Upper lobe of right lung (tissue), 1 donor: ENCODE data around the gene DHX8. TPM values are rescaled to one million over a fixed set of nuclear protein-coding genes. Genes with fewer than 3 reads are reported as not detected.

Experiments
- ATAC-seq: fragments of 200-7000 bp; cut with Tn5 transposase; one replicate; pipeline ENCODE4 v1.9.1; 2020; ENCODE audit warnings: mild to moderate bottlenecking, moderate library complexity
- DNase-seq: peaks from one replicate; pipeline ENCODE4 v3.0.0-alpha.2; 2020
- H3K27ac ChIP-seq: fragments of 200-600 bp; one replicate; pipeline ENCODE4 v1.8.0; 2022
- H3K27me3 ChIP-seq: fragments of 200-600 bp; one replicate; pipeline ENCODE4 v1.8.0; 2022; ENCODE audit warnings: mild to moderate bottlenecking
- H3K36me3 ChIP-seq: fragments of 200-600 bp; one replicate; pipeline ENCODE4 v1.8.0; 2022
- H3K4me1 ChIP-seq: fragments of 200-600 bp; one replicate; pipeline ENCODE4 v1.8.0; 2022
- H3K4me3 ChIP-seq: fragments of 200-600 bp; one replicate; pipeline ENCODE4 v1.8.0; 2022; ENCODE audit warnings: mild to moderate bottlenecking
- H3K9me3 ChIP-seq: fragments of 200-600 bp; one replicate; pipeline ENCODE4 v1.8.0; 2022
- CTCF ChIP-seq: fragments of 200-600 bp; IDR thresholded peaks from one replicate; pipeline ENCODE4 v1.8.0; 2022; ENCODE audit warnings: antibody characterized with exemption
- intact Hi-C: fragments of 100-400 bp; cut with DNase I; formaldehyde crosslinking; loops from one replicate; pipeline ENCODE4 v1.11.0; 2022
- total RNA-seq: library from RNA; stranded (reverse); fragmentation: NEBNext Ultra II Directional; extraction: Animal tissue kit (Norgen Biotek cat#: 25700); gene quantifications from one replicate; pipeline ENCODE4 v1.2.1, GENCODE V29; 2021
- donor health status: DM: no; HTN: yes; CAD: no; lungs with severe emphysema.

The DHX8 gene
- total RNA-seq, 1 donor from 2014 or later = 50.8 TPM

- no peaks in the 10 kb centered on the region for H3K27me3 ChIP-seq
- H3K27ac ChIP-seq = no peak overlapping the region
- DNase-seq (no peak), ATAC-seq (no peak)
- H3K36me3 ChIP-seq = no peaks in the 10 kb centered on the region
- intact Hi-C loops = no loop called here
- no peak for TF ChIP-seq CTCF
- H3K4me1 ChIP-seq = no peaks in the 10 kb centered on the region
- H3K4me3 ChIP-seq = no peak overlapping the region
- H3K9me3 ChIP-seq = no peaks in the 10 kb centered on the region
Measured at GRCh38 chr17:43442711-43443110, 41.1 kb upstream of the DHX8 start.

GRCh38 chr17:43443381-43443780 is 40.4 kb upstream of the DHX8 start:
- Histone ChIP-seq H3K27me3 (no peaks in the 10 kb centered on the region), H3K27ac (no peak overlapping the region), H3K9me3 (no peaks in the 10 kb centered on the region), H3K36me3 (no peaks in the 10 kb centered on the region), H3K4me3 (no peak overlapping the region), H3K4me1 (no peaks in the 10 kb centered on the region)
- DNase-seq (no peak), ATAC-seq (no peak)
- no peak for TF ChIP-seq CTCF
- intact Hi-C loops = no loop called here

GRCh38 chr17:43444223-43445008 is 39.4 kb upstream of the DHX8 start:
- Histone ChIP-seq H3K27ac (no peak overlapping the region), H3K9me3 (no peaks in the 10 kb centered on the region), H3K4me3 (no peak overlapping the region), H3K36me3 (no peaks in the 10 kb centered on the region), H3K27me3 (no peaks in the 10 kb centered on the region), H3K4me1 (peaks cover 8% of the 10 kb centered on the region)
- TF ChIP-seq CTCF = no peak
- DNase-seq = no peak
- intact Hi-C loops = no loop called here
- ATAC-seq = no peak

- Histone ChIP-seq H3K4me3 (no peak overlapping the region), H3K36me3 (no peaks in the 10 kb centered on the region), H3K27me3 (no peaks in the 10 kb centered on the region), H3K4me1 (peaks cover 13% of the 10 kb centered on the region), H3K9me3 (no peaks in the 10 kb centered on the region), H3K27ac (no peak overlapping the region)
- no peak for DNase-seq
- no peak for ATAC-seq
- no peak for TF ChIP-seq CTCF
- intact Hi-C loops = no loop called here
Measured at GRCh38 chr17:43445009-43445589, 38.7 kb upstream of the DHX8 start.

- DNase-seq (no peak), ATAC-seq (no peak)
- no peak overlapping the region for H3K27ac ChIP-seq
- H3K4me3 ChIP-seq = no peak overlapping the region
- H3K4me1 ChIP-seq = peaks cover 13% of the 10 kb centered on the region
- H3K9me3 ChIP-seq = no peaks in the 10 kb centered on the region
- no peaks in the 10 kb centered on the region for H3K36me3 ChIP-seq
- intact Hi-C loops = no loop called here
- no peak for TF ChIP-seq CTCF
- no peaks in the 10 kb centered on the region for H3K27me3 ChIP-seq
Measured at GRCh38 chr17:43446773-43447172, 37.0 kb upstream of the DHX8 start.
